PFSK-1 (cell line): ENCODE results near the gene KRT39.

Experiments
- FOXP2 ChIP-seq: optimal IDR thresholded peaks from 2 replicates; pipeline ENCODE3; 2011; ENCODE audit warnings: borderline replicate concordance, control low read depth, inconsistent platforms; ENCODE audit not compliant: insufficient read depth; ENCODE audit errors: extremely low read length, extremely low read depth
- POLR2AphosphoS5 ChIP-seq: IDR thresholded peaks from 2 replicates; pipeline ENCODE4 v1.6.1; 2012; ENCODE audit warnings: low read depth, mild to moderate bottlenecking, control low read depth, low read length, moderate library complexity
- SIN3A ChIP-seq: IDR thresholded peaks from 2 replicates; pipeline ENCODE4 v1.6.1; 2012; ENCODE audit warnings: mild to moderate bottlenecking, low read length, moderate library complexity, borderline replicate concordance; ENCODE audit not compliant: insufficient read depth
- TAF1 ChIP-seq: IDR thresholded peaks from 2 replicates; pipeline ENCODE4 v1.6.1; 2012; ENCODE audit warnings: low read length, control low read depth, borderline replicate concordance; ENCODE audit not compliant: insufficient read depth
- TF ChIP-seq, protein P1 (sequence below), 2 experiments: IDR thresholded peaks; 2 replicates each; pipeline versions ENCODE4 v1.6.1 to v1.8.0; 2011 to 2012; ENCODE audit warnings: low read depth in 2 of 2, low read length in 2 of 2, control low read depth in 1 of 2, inconsistent platforms in 1 of 2, mild to moderate bottlenecking in 1 of 2, moderate library complexity in 1 of 2; ENCODE audit not compliant: insufficient read depth in 1 of 2

The KRT39 gene

DNA sequence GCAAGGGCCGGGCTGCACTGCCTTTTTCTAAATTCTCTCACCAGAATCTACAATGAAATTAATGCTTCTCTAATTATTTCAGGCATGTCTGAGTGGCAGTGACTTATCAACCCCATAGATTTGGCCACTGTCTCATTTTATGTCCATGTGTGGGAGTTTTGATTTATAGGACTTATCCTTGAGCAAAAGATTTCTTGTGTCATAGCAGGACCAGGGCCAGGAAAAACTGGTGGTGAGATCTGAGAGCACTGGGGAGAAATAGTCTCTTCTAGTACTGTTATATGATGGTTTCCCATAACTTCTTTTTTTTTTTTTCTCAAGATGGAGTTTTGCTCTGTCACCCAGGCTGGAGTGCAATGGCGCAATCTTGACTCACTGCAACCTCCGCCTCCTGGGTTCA is 27.8 kb downstream of the KRT39 start:
- TF ChIP-seq FOXP2 (no peak), TAF1 (no peak), POLR2AphosphoS5 (no peak), SIN3A (no peak)
- TF ChIP-seq, protein P1, sequence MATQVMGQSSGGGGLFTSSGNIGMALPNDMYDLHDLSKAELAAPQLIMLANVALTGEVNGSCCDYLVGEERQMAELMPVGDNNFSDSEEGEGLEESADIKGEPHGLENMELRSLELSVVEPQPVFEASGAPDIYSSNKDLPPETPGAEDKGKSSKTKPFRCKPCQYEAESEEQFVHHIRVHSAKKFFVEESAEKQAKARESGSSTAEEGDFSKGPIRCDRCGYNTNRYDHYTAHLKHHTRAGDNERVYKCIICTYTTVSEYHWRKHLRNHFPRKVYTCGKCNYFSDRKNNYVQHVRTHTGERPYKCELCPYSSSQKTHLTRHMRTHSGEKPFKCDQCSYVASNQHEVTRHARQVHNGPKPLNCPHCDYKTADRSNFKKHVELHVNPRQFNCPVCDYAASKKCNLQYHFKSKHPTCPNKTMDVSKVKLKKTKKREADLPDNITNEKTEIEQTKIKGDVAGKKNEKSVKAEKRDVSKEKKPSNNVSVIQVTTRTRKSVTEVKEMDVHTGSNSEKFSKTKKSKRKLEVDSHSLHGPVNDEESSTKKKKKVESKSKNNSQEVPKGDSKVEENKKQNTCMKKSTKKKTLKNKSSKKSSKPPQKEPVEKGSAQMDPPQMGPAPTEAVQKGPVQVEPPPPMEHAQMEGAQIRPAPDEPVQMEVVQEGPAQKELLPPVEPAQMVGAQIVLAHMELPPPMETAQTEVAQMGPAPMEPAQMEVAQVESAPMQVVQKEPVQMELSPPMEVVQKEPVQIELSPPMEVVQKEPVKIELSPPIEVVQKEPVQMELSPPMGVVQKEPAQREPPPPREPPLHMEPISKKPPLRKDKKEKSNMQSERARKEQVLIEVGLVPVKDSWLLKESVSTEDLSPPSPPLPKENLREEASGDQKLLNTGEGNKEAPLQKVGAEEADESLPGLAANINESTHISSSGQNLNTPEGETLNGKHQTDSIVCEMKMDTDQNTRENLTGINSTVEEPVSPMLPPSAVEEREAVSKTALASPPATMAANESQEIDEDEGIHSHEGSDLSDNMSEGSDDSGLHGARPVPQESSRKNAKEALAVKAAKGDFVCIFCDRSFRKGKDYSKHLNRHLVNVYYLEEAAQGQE (IDR thresholded peaks at IDR 0.05; ENCODE audit: insufficient read depth in 1 of 2, low read depth in 2 of 2, low read length in 2 of 2): no peak

DNA sequence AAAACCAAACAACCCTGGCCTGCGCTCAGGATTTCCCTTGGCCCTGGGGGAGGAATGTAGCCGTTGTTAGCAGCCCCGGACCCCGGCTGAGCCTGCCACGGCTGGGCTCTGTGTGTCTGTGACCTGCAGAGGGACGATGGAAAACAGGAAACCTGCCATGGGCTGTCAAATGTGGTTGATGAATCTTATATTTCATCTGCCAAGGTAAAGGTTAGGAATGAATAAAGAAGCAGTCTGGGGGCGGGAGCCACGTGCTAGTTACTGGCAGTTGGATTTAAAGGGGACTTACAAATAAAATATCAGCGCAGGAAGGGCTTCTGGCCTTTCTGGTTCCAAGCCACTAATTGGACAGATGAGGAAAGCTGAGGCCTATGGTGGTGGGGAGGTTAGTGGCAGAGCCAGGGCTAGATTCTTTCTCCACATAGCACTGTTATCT is 29.3 kb downstream of the KRT39 start, which contains the start of gene KRT23:
Gene KRT23 (minus strand): TSS at position 263 of the 436 bp plus-strand sequence. CDS start 1,043 bp downstream, outside the sequence.
- TF ChIP-seq, protein P1 (IDR thresholded peaks at IDR 0.05; ENCODE audit: insufficient read depth in 1 of 2, low read depth in 2 of 2, low read length in 2 of 2): no peak
- TF ChIP-seq FOXP2: no peak
- TF ChIP-seq POLR2AphosphoS5: no peak
- TF ChIP-seq SIN3A: no peak
- no peak for TF ChIP-seq TAF1

DNA sequence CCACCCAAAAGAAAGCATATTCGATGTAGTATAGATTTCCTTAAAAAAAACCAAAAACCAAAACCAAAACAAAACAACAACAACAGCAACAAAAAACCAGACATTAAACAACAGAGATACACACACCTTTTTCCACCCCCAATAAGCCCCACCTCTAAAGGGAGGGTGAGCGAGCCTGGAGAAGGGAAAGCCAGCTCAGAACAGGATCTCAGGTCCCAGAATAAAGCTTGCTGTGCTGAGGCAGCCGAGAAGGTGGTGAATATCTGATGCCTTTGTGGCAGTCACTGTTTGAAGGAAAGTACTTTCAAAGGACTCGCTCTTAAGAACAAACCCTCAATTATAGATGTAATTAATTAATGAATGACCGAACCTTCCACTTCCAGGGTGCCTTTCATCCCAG is 29.8 kb downstream of the KRT39 start:
- TF ChIP-seq POLR2AphosphoS5: no peak
- TF ChIP-seq TAF1: no peak
- TF ChIP-seq, protein P1 (IDR thresholded peaks at IDR 0.05; ENCODE audit: insufficient read depth in 1 of 2, low read depth in 2 of 2, low read length in 2 of 2): no peak
- TF ChIP-seq SIN3A: no peak
- TF ChIP-seq FOXP2: no peak

DNA sequence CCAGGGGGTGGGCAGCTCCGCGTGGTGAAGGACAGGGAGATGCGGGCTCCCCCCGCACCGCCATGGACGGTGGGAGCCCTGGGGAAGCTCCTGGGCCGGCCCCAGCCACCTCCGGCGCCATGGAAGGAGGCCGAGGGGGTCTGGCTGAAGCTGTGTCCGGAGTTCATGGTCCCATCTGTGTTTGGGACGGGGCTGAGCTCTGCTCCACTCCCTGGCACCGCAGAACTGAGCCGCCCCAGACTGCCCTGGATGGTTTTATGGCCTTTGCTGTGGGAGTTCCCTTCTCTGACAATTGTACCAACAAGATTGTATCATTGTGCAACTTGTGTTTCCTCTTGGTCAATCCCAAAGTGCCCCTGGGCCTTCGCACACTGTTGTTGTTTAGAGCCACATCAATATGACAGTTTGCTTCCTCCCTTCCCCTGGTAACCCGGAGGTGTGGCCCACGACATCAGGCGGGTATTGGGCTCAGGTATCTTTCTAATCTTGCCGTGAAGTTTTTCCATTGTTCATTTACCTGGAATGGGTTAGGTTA is 30.2 kb downstream of the KRT39 start:
- TF ChIP-seq POLR2AphosphoS5: no peak
- no peak for TF ChIP-seq SIN3A
- TF ChIP-seq, protein P1 (IDR thresholded peaks at IDR 0.05; ENCODE audit: insufficient read depth in 1 of 2, low read depth in 2 of 2, low read length in 2 of 2): no peak
- TF ChIP-seq FOXP2: no peak
- TF ChIP-seq TAF1: no peak

DNA sequence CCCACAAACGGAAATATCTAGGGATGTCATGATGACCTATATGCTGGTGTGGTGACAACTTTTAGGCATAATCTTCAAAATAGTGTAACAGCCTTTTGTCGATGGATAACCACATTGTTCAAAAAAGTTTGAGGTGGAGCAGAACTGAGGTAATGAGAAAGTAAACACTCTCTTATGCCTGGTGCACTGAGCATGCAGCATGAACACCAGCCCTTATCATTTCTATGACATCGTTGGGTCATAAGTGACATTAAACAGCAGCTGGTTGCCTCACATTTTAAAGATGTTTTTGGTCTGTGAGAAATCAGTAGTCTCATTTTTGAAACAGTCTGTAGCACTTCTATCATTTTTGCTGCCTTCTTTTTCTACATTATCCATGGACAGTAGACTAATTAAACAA is 31.1 kb downstream of the KRT39 start:
- TF ChIP-seq TAF1: no peak
- TF ChIP-seq, protein P1 (IDR thresholded peaks at IDR 0.05; ENCODE audit: insufficient read depth in 1 of 2, low read depth in 2 of 2, low read length in 2 of 2): no peak
- no peak for TF ChIP-seq FOXP2
- TF ChIP-seq SIN3A: no peak
- no peak for TF ChIP-seq POLR2AphosphoS5
